Measurements from ENCODE around the gene MREG.
"Not testable (repeated sequence)": the region's sequence is repeated elsewhere in the genome, so short reads cannot be mapped to it uniquely, and the experiment has no call there.

Gene MREG

GRCh38 chr2:215958257-215958656 lies 55.1 kb downstream of the MREG start:
- DNase-seq (ENCODE audit: low read depth), result no peak

- DNase-seq (ENCODE audit: low read depth), result not testable (repeated sequence)
Measured at GRCh38 chr2:215957354-215958122, 55.8 kb downstream of the MREG start.

GRCh38 chr2:215952860-215953637 lies 60.3 kb downstream of the MREG start:
- no peak for DNase-seq (ENCODE audit: low read depth)

- peak; percentile 8 for DNase-seq (ENCODE audit: low read depth)
Measured at GRCh38 chr2:215951558-215951957, 61.8 kb downstream of the MREG start.

- peak; percentile 63 for DNase-seq (ENCODE audit: low read depth)
Measured at GRCh38 chr2:215949991-215950404, 63.4 kb downstream of the MREG start.

- no peak for DNase-seq (ENCODE audit: low read depth)
Measured at GRCh38 chr2:215948051-215948450, 65.3 kb downstream of the MREG start.

- DNase-seq (ENCODE audit: low read depth), result no peak
Measured at GRCh38 chr2:215946586-215946985, 66.8 kb downstream of the MREG start.

- no peak for DNase-seq (ENCODE audit: low read depth)
Measured at GRCh38 chr2:215942194-215942593, 71.2 kb downstream of the MREG start.

GRCh38 chr2:215941726-215942125 lies 71.6 kb downstream of the MREG start:
- DNase-seq (ENCODE audit: low read depth), result no peak

- no peak for DNase-seq (ENCODE audit: low read depth)
Measured at GRCh38 chr2:215940645-215941184, 72.6 kb downstream of the MREG start.

- no peak for DNase-seq (ENCODE audit: low read depth)
Measured at GRCh38 chr2:215937190-215937589, 76.2 kb downstream of the MREG start.

- DNase-seq (ENCODE audit: low read depth), result no peak
Measured at GRCh38 chr2:215933151-215933550, 80.2 kb downstream of the MREG start.

GRCh38 chr2:215931256-215931903 lies 82.0 kb downstream of the MREG start:
- DNase-seq (ENCODE audit: low read depth), result peak; percentile 75

GRCh38 chr2:215930505-215931253 lies 82.7 kb downstream of the MREG start:
- peak; percentile 79 for DNase-seq (ENCODE audit: low read depth)

- no peak for DNase-seq (ENCODE audit: low read depth)
Measured at GRCh38 chr2:215929602-215930335, 83.6 kb downstream of the MREG start.

- DNase-seq (ENCODE audit: low read depth), result no peak
Measured at GRCh38 chr2:215928086-215928485, 85.3 kb downstream of the MREG start.

- not testable (repeated sequence) for DNase-seq (ENCODE audit: low read depth)
Measured at GRCh38 chr2:215926992-215927391, 86.4 kb downstream of the MREG start.

- DNase-seq (ENCODE audit: low read depth), result peak; percentile 85
Measured at GRCh38 chr2:215921895-215922294, 91.5 kb downstream of the MREG start.

- DNase-seq (ENCODE audit: low read depth), result peak; percentile 80
Measured at GRCh38 chr2:215920244-215921100, 92.9 kb downstream of the MREG start.

GRCh38 chr2:215919624-215920243 lies 93.6 kb downstream of the MREG start:
- DNase-seq (ENCODE audit: low read depth), result no peak

Data from amniotic epithelial cell (primary cell).